ENCODE data around the gene RNF181.
"Not testable (repeated sequence)": the region's sequence is repeated elsewhere in the genome, so short reads cannot be mapped to it uniquely, and the experiment has no call there.

The RNF181 gene

GRCh38 chr2:85557130-85557529, 38.4 kb upstream of the RNF181 start:
- Mint-ChIP-seq H3K27ac (ENCODE audit: low read depth) (no peak overlapping the region), H3K36me3 (ENCODE audit: insufficient read depth) (peaks cover 15% of the 10 kb centered on the region), H3K4me3 (no peak overlapping the region), H3K9me3 (no peaks in the 10 kb centered on the region), H3K4me1 (peaks cover 20% of the 10 kb centered on the region), H3K27me3 (no peaks in the 10 kb centered on the region)
- DNase-seq (ENCODE audit: low spot score in 2 of 2): no peak
- ATAC-seq (replicated peaks; ENCODE audit: extremely low read depth, poor library complexity, severe bottlenecking): no peak

GRCh38 chr2:85558160-85558559, 37.4 kb upstream of the RNF181 start:
- ATAC-seq (replicated peaks; ENCODE audit: extremely low read depth, poor library complexity, severe bottlenecking) (no peak), DNase-seq (ENCODE audit: low spot score in 2 of 2) (no peak)
- Mint-ChIP-seq H3K36me3 (ENCODE audit: insufficient read depth) (peaks cover 12% of the 10 kb centered on the region), H3K9me3 (no peaks in the 10 kb centered on the region), H3K4me3 (no peak overlapping the region), H3K4me1 (peaks cover 18% of the 10 kb centered on the region), H3K27ac (ENCODE audit: low read depth) (no peak overlapping the region), H3K27me3 (no peaks in the 10 kb centered on the region)

DNA sequence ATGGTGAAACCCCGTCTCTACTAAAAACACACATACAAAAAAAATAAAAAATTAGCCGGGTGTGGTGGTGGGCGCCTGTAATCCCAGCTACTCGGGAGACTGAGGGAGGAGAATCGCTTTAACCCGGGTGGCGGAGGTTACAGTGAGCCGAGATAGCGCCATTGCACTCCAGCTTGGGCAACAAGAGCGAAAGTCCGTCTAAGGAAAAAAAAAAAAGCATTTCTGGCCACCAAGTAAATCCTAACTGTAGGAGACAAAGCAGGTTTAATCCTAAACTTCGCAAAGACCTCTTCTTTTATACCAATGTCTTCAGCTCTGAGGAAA, 35.2 kb upstream of the RNF181 start:
- H3K27ac Mint-ChIP-seq (ENCODE audit: low read depth): peak overlapping the region; percentile 96
- H3K36me3 Mint-ChIP-seq (ENCODE audit: insufficient read depth); H3K27me3 Mint-ChIP-seq; ATAC-seq (replicated peaks; ENCODE audit: extremely low read depth, poor library complexity, severe bottlenecking); H3K9me3 Mint-ChIP-seq; DNase-seq (ENCODE audit: low spot score in 2 of 2): not testable (repeated sequence)
- peak overlapping the region; percentile 93 for H3K4me3 Mint-ChIP-seq
- peaks cover 18% of the 10 kb centered on the region for H3K4me1 Mint-ChIP-seq

- H3K27ac Mint-ChIP-seq (ENCODE audit: low read depth): peak overlapping the region; percentile 96
- H3K27me3 Mint-ChIP-seq: no peaks in the 10 kb centered on the region
- H3K4me3 Mint-ChIP-seq: peak overlapping the region; percentile 93
- H3K9me3 Mint-ChIP-seq: no peaks in the 10 kb centered on the region
- peaks cover 9% of the 10 kb centered on the region for H3K36me3 Mint-ChIP-seq (ENCODE audit: insufficient read depth)
- DNase-seq (ENCODE audit: low spot score in 2 of 2): no peak
- ATAC-seq (replicated peaks; ENCODE audit: extremely low read depth, poor library complexity, severe bottlenecking): peak; percentile 12
- H3K4me1 Mint-ChIP-seq: peaks cover 18% of the 10 kb centered on the region
These were observed 34.7 kb upstream of the RNF181 start for GRCh38 chr2:85560812-85561279.

- Mint-ChIP-seq H3K36me3 (ENCODE audit: insufficient read depth) (peaks cover 9% of the 10 kb centered on the region), H3K4me1 (peaks cover 18% of the 10 kb centered on the region)
- DNase-seq (ENCODE audit: low spot score in 2 of 2): peak; percentile 71 to 83
These were observed 34.0 kb upstream of the RNF181 start, which contains the start of gene GGCX for GRCh38 chr2:85561280-85562212. TSS of gene GGCX (minus strand) at chr2:85561493. CDS start at chr2:85561428, 65 bp downstream.

GRCh38 chr2:85564144-85564563, 31.4 kb upstream of the RNF181 start:
- no peak overlapping the region for H3K27ac Mint-ChIP-seq (ENCODE audit: low read depth)
- no peak for DNase-seq (ENCODE audit: low spot score in 2 of 2)
- H3K36me3 Mint-ChIP-seq (ENCODE audit: insufficient read depth): peaks cover 9% of the 10 kb centered on the region
- no peak for ATAC-seq (replicated peaks; ENCODE audit: extremely low read depth, poor library complexity, severe bottlenecking)
- H3K9me3 Mint-ChIP-seq: no peaks in the 10 kb centered on the region
- H3K4me3 Mint-ChIP-seq: no peak overlapping the region
- H3K4me1 Mint-ChIP-seq: peaks cover 18% of the 10 kb centered on the region
- H3K27me3 Mint-ChIP-seq: no peaks in the 10 kb centered on the region

More at GRCh38 chr2:85561280-85562212, 34.0 kb upstream of the RNF181 start, which contains the start of gene GGCX:
- Mint-ChIP-seq H3K27me3 (no peaks in the 10 kb centered on the region), H3K9me3 (no peaks in the 10 kb centered on the region), H3K4me3 (peak within 1 kb of the TSS; percentile 93), H3K27ac (ENCODE audit: low read depth) (peak within 1 kb of the TSS; percentile 96)
- peak; percentile 93 for ATAC-seq (replicated peaks; ENCODE audit: extremely low read depth, poor library complexity, severe bottlenecking)

GRCh38 chr2:85566265-85566664, 29.3 kb upstream of the RNF181 start:
- no peak overlapping the region for H3K4me3 Mint-ChIP-seq
- H3K27ac Mint-ChIP-seq (ENCODE audit: low read depth): no peak overlapping the region
- H3K27me3 Mint-ChIP-seq: no peaks in the 10 kb centered on the region
- H3K9me3 Mint-ChIP-seq: no peaks in the 10 kb centered on the region
- no peaks in the 10 kb centered on the region for H3K4me1 Mint-ChIP-seq
- DNase-seq (ENCODE audit: low spot score in 2 of 2): no peak
- no peak for ATAC-seq (replicated peaks; ENCODE audit: extremely low read depth, poor library complexity, severe bottlenecking)
- H3K36me3 Mint-ChIP-seq (ENCODE audit: insufficient read depth): peaks cover 5% of the 10 kb centered on the region

- DNase-seq (ENCODE audit: low spot score in 2 of 2) (no peak), ATAC-seq (replicated peaks; ENCODE audit: extremely low read depth, poor library complexity, severe bottlenecking) (no peak)
- H3K9me3 Mint-ChIP-seq: no peaks in the 10 kb centered on the region
- H3K27ac Mint-ChIP-seq (ENCODE audit: low read depth): no peak overlapping the region
- H3K27me3 Mint-ChIP-seq: no peaks in the 10 kb centered on the region
- H3K4me1 Mint-ChIP-seq: peaks cover 30% of the 10 kb centered on the region
- peaks cover 15% of the 10 kb centered on the region for H3K36me3 Mint-ChIP-seq (ENCODE audit: insufficient read depth)
- H3K4me3 Mint-ChIP-seq: no peak overlapping the region
These were observed 19.8 kb upstream of the RNF181 start for GRCh38 chr2:85575739-85576138.

GRCh38 chr2:85577063-85577385, 18.5 kb upstream of the RNF181 start:
- H3K4me1 Mint-ChIP-seq: peaks cover 35% of the 10 kb centered on the region
- no peak for ATAC-seq (replicated peaks; ENCODE audit: extremely low read depth, poor library complexity, severe bottlenecking)
- peaks cover 25% of the 10 kb centered on the region for H3K36me3 Mint-ChIP-seq (ENCODE audit: insufficient read depth)
- peak overlapping the region; percentile 95 for H3K4me3 Mint-ChIP-seq
- DNase-seq (ENCODE audit: low spot score in 2 of 2): no peak
- no peaks in the 10 kb centered on the region for H3K9me3 Mint-ChIP-seq
- H3K27me3 Mint-ChIP-seq: no peaks in the 10 kb centered on the region
- H3K27ac Mint-ChIP-seq (ENCODE audit: low read depth): peak overlapping the region; percentile 94

GRCh38 chr2:85577386-85578242, 17.9 kb upstream of the RNF181 start, which contains the start of gene VAMP8:
TSS of gene VAMP8 (plus strand) at chr2:85577586. CDS start at chr2:85577647, 61 bp downstream.
- H3K27ac Mint-ChIP-seq (ENCODE audit: low read depth): peak within 1 kb of the TSS; percentile 94
- H3K36me3 Mint-ChIP-seq (ENCODE audit: insufficient read depth): peaks cover 27% of the 10 kb centered on the region
- H3K9me3 Mint-ChIP-seq: no peaks in the 10 kb centered on the region
- DNase-seq (ENCODE audit: low spot score in 2 of 2) (peak in 1 of 2 donors; percentile 34), ATAC-seq (replicated peaks; ENCODE audit: extremely low read depth, poor library complexity, severe bottlenecking) (peak; percentile 71)
- peak within 1 kb of the TSS; percentile 95 for H3K4me3 Mint-ChIP-seq
- H3K4me1 Mint-ChIP-seq: peaks cover 38% of the 10 kb centered on the region
- H3K27me3 Mint-ChIP-seq: no peaks in the 10 kb centered on the region

DNA sequence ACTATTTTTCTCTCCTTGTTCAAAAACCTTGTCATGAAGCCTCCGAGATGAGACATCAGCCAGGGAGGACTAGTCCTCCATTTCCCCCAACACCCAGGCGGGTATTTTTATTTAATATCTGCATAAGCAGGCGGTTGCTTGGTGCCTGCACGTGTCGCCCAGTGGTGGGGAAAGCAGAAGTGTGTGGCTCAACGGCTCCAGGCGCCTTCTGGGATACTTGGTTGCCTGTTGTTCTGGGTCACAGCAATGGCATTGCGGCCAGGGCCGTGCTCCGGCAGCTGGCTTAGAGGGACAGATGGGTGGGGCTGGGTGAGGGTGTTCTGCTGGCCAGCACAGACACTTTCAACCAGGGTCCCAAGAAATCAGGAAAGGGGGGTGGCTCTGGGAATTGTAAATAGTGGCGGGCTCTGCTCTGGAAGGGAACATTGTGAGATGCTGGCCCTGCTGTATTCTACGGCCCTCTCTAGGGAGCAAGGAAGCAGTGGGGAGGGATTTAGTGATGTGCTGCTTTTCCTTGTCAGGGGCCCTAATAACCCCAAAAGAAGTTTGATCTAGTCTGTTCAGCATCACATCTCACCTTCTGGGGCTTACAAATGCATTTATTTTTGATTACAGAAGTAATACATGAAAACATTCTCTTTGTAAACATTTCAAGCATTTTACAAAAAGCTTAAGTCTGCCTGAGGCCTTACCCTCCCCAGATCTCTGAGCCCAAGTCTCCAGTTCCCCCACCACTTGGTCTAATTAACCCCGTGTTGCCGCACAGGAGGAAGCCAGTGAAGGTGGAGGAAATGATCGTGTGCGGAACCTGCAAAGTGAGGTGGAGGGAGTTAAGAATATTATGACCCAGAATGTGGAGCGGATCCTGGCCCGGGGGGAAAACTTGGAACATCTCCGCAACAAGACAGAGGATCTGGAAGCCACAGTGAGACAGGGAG, 17.0 kb upstream of the RNF181 start:
- Mint-ChIP-seq H3K36me3 (ENCODE audit: insufficient read depth) (peaks cover 30% of the 10 kb centered on the region), H3K4me3 (peak overlapping the region; percentile 95), H3K27me3 (no peaks in the 10 kb centered on the region), H3K27ac (ENCODE audit: low read depth) (peak overlapping the region; percentile 94), H3K9me3 (no peaks in the 10 kb centered on the region), H3K4me1 (peaks cover 43% of the 10 kb centered on the region)
- DNase-seq (ENCODE audit: low spot score in 2 of 2) (no peak), ATAC-seq (replicated peaks; ENCODE audit: extremely low read depth, poor library complexity, severe bottlenecking) (peak; percentile 71)

Measured in central memory CD8-positive, alpha-beta T cell (primary cell).